ENCODE data around the gene FAM174B.

The FAM174B gene

GRCh38 chr15:92580521-92580920 is 75.1 kb downstream of the FAM174B start:
- TF ChIP-seq EGR1 (IDR thresholded peaks at IDR 0.05) (no peak), USF1 (IDR thresholded peaks at IDR 0.05) (no peak), TCF12 (IDR thresholded peaks at IDR 0.05; ENCODE audit: low read depth) (no peak), TAF1 (IDR thresholded peaks at IDR 0.05; ENCODE audit: low read depth) (no peak), MAX (IDR thresholded peaks at IDR 0.05) (no peak), NFIC (IDR thresholded peaks at IDR 0.05) (no peak)

- TF ChIP-seq TAF1 (IDR thresholded peaks at IDR 0.05; ENCODE audit: low read depth) (no peak), RAD21 (IDR thresholded peaks at IDR 0.05; ENCODE audit: low read depth) (no peak), NFIC (IDR thresholded peaks at IDR 0.05) (no peak), CEBPB (IDR thresholded peaks at IDR 0.05) (no peak), CREB1 (IDR thresholded peaks at IDR 0.05; ENCODE audit: low read depth) (no peak), USF1 (IDR thresholded peaks at IDR 0.05) (no peak)
Measured at GRCh38 chr15:92579931-92580470, 75.6 kb downstream of the FAM174B start.

- no peak for TF ChIP-seq TCF12 (IDR thresholded peaks at IDR 0.05; ENCODE audit: low read depth)
- no peak for TF ChIP-seq FOXM1 (IDR thresholded peaks at IDR 0.05; ENCODE audit: borderline replicate concordance, low read depth)
- no peak for TF ChIP-seq CEBPB (IDR thresholded peaks at IDR 0.05)
Measured at GRCh38 chr15:92579486-92579885, 76.1 kb downstream of the FAM174B start.

- TF ChIP-seq CREB1 (IDR thresholded peaks at IDR 0.05; ENCODE audit: low read depth) (no peak), USF1 (IDR thresholded peaks at IDR 0.05) (no peak), EGR1 (IDR thresholded peaks at IDR 0.05) (no peak), NFIC (IDR thresholded peaks at IDR 0.05) (no peak), ZBTB7A (IDR thresholded peaks at IDR 0.05; ENCODE audit: low read depth) (no peak), REST (IDR thresholded peaks at IDR 0.05; ENCODE audit: low read depth) (no peak), TAF1 (IDR thresholded peaks at IDR 0.05; ENCODE audit: low read depth) (no peak), CEBPB (IDR thresholded peaks at IDR 0.05) (no peak), RAD21 (IDR thresholded peaks at IDR 0.05; ENCODE audit: low read depth) (no peak), TCF12 (IDR thresholded peaks at IDR 0.05; ENCODE audit: low read depth) (no peak), MAX (IDR thresholded peaks at IDR 0.05) (no peak), TEAD4 (IDR thresholded peaks at IDR 0.05) (no peak)
Measured at GRCh38 chr15:92578096-92578835, 77.3 kb downstream of the FAM174B start.

- TF ChIP-seq ZBTB7A (IDR thresholded peaks at IDR 0.05; ENCODE audit: low read depth) (no peak), MAX (IDR thresholded peaks at IDR 0.05) (no peak), NFIC (IDR thresholded peaks at IDR 0.05) (no peak), TEAD4 (IDR thresholded peaks at IDR 0.05) (no peak), EGR1 (IDR thresholded peaks at IDR 0.05) (no peak), RAD21 (IDR thresholded peaks at IDR 0.05; ENCODE audit: low read depth) (no peak), CREB1 (IDR thresholded peaks at IDR 0.05; ENCODE audit: low read depth) (no peak), FOXM1 (IDR thresholded peaks at IDR 0.05; ENCODE audit: borderline replicate concordance, low read depth) (no peak), TAF1 (IDR thresholded peaks at IDR 0.05; ENCODE audit: low read depth) (no peak)
Measured at GRCh38 chr15:92576597-92577200, 78.9 kb downstream of the FAM174B start.

- no peak for TF ChIP-seq ZBTB7A (IDR thresholded peaks at IDR 0.05; ENCODE audit: low read depth)
- no peak for TF ChIP-seq EP300 (IDR thresholded peaks at IDR 0.05; ENCODE audit: borderline replicate concordance)
- TF ChIP-seq CREB1 (IDR thresholded peaks at IDR 0.05; ENCODE audit: low read depth) = no peak
- TF ChIP-seq MAX (IDR thresholded peaks at IDR 0.05) = no peak
- no peak for TF ChIP-seq TEAD4 (IDR thresholded peaks at IDR 0.05)
- no peak for TF ChIP-seq FOXM1 (IDR thresholded peaks at IDR 0.05; ENCODE audit: borderline replicate concordance, low read depth)
- no peak for TF ChIP-seq REST (IDR thresholded peaks at IDR 0.05; ENCODE audit: low read depth)
- no peak for TF ChIP-seq USF1 (IDR thresholded peaks at IDR 0.05)
- no peak for TF ChIP-seq RAD21 (IDR thresholded peaks at IDR 0.05; ENCODE audit: low read depth)
- no peak for TF ChIP-seq EGR1 (IDR thresholded peaks at IDR 0.05)
Measured at GRCh38 chr15:92574566-92574965, 81.0 kb downstream of the FAM174B start.

Measured in Ishikawa (cell line).